GM18870 (cell line): ENCODE results near the gene MED19.
"Not testable (repeated sequence)": the region's sequence is repeated elsewhere in the genome, so short reads cannot be mapped to it uniquely, and the experiment has no call there.

Experiments used
- ATAC-seq: cut with Tn5 transposase; IDR thresholded peaks from one replicate; pipeline ENCODE4 v1.9.1; 2021; ENCODE audit warnings: moderate library complexity; ENCODE audit not compliant: unreplicated experiment

MED19 gene

GRCh38 chr11:57705432-57705831, 6.6 kb downstream of the MED19 start:
- not testable (repeated sequence) for ATAC-seq

- ATAC-seq, result no peak
Measured at GRCh38 chr11:57704932-57705331, 7.1 kb downstream of the MED19 start.

GRCh38 chr11:57703341-57703740, 8.7 kb downstream of the MED19 start:
- ATAC-seq, result no peak

- ATAC-seq, result no peak
Measured at GRCh38 chr11:57700425-57700824, 11.6 kb downstream of the MED19 start.

- ATAC-seq, result no peak
Measured at GRCh38 chr11:57699813-57700212, 12.2 kb downstream of the MED19 start.

- ATAC-seq, result no peak
Measured at GRCh38 chr11:57698843-57699365, 13.1 kb downstream of the MED19 start.

- ATAC-seq, result not testable (repeated sequence)
Measured at GRCh38 chr11:57690474-57690873, 21.5 kb downstream of the MED19 start.

GRCh38 chr11:57681168-57681567, 30.8 kb downstream of the MED19 start:
- ATAC-seq, result no peak

GRCh38 chr11:57680552-57680874, 31.5 kb downstream of the MED19 start:
- peak; percentile 35 for ATAC-seq

- no peak for ATAC-seq
Measured at GRCh38 chr11:57679396-57679795, 32.6 kb downstream of the MED19 start.

GRCh38 chr11:57675176-57675941, 36.7 kb downstream of the MED19 start:
- ATAC-seq, result no peak

- no peak for ATAC-seq
Measured at GRCh38 chr11:57674251-57674650, 37.8 kb downstream of the MED19 start.

GRCh38 chr11:57668434-57668782, 43.6 kb downstream of the MED19 start:
- peak; percentile 4 for ATAC-seq

- peak; percentile 78 for ATAC-seq
Measured at GRCh38 chr11:57667736-57668433, 44.1 kb downstream of the MED19 start, which contains the start of gene ZDHHC5. TSS of gene ZDHHC5 (plus strand) at chr11:57668114. CDS start at chr11:57673091, 4,977 bp downstream.

- peak; percentile 69 for ATAC-seq
Measured at GRCh38 chr11:57667117-57667735, 44.8 kb downstream of the MED19 start.

GRCh38 chr11:57663975-57664374, 48.0 kb downstream of the MED19 start:
- no peak for ATAC-seq

GRCh38 chr11:57662893-57663292, 49.1 kb downstream of the MED19 start:
- ATAC-seq, result no peak

- ATAC-seq, result no peak
Measured at GRCh38 chr11:57659669-57660068, 52.3 kb downstream of the MED19 start.

GRCh38 chr11:57658023-57658361, 54.0 kb downstream of the MED19 start:
- ATAC-seq, result no peak

- ATAC-seq, result peak; percentile 99
Measured at GRCh38 chr11:57657194-57658022, 54.6 kb downstream of the MED19 start, which contains the start of gene CLP1. TSS of gene CLP1 (plus strand) at chr11:57657762. CDS start at chr11:57659477, 1,715 bp downstream.

GRCh38 chr11:57656885-57657193, 55.2 kb downstream of the MED19 start:
- ATAC-seq, result no peak
